HepG2 (cell line): ENCODE results near the gene POLR2H. TPM values are rescaled to one million over a fixed set of nuclear protein-coding genes. Genes with fewer than 3 reads are reported as not detected.

Source experiments
- AGO2 ChIP-seq: fragments of 200-400 bp; formaldehyde crosslinking; optimal IDR thresholded peaks from 2 replicates; pipeline ENCODE3; 2017; ENCODE audit warnings: mild to moderate bottlenecking, low read depth, low read length, moderate library complexity
- CENPT ChIP-seq: sonication (generic); formaldehyde crosslinking; IDR thresholded peaks from 2 replicates; pipeline ENCODE4 v1.8.0; 2022; ENCODE audit warnings: low read depth, mild to moderate bottlenecking, moderate library complexity, missing genetic modification reagents
- IRF2 ChIP-seq: IDR thresholded peaks from 2 replicates; pipeline ENCODE4 v1.6.1; 2018; ENCODE audit warnings: missing genetic modification reagents, missing compliant biosample characterization
- KLF15 ChIP-seq: sonication (generic); formaldehyde crosslinking; IDR thresholded peaks from 2 replicates; pipeline ENCODE4 v1.8.1; 2023; ENCODE audit warnings: borderline replicate concordance, mild to moderate bottlenecking, inconsistent platforms, missing genetic modification reagents, mixed read lengths
- MEF2D ChIP-seq: sonication (generic); formaldehyde crosslinking; IDR thresholded peaks from 2 replicates; pipeline ENCODE4 v1.5.1; 2020; ENCODE audit warnings: mild to moderate bottlenecking, missing genetic modification reagents
- MLXIP ChIP-seq: sonication (generic); formaldehyde crosslinking; IDR thresholded peaks from 2 replicates; pipeline ENCODE4 v1.9.0; 2021; ENCODE audit warnings: missing genetic modification reagents, borderline replicate concordance
- NR0B2 ChIP-seq: sonication (generic); formaldehyde crosslinking; IDR thresholded peaks from 2 replicates; pipeline ENCODE4 v1.4.0; 2020; ENCODE audit warnings: mild to moderate bottlenecking, missing genetic modification reagents
- POLR2G ChIP-seq: fragments of 200-400 bp; formaldehyde crosslinking; IDR thresholded peaks from 2 replicates; pipeline ENCODE4 v1.6.1; 2018; ENCODE audit warnings: mild to moderate bottlenecking, low read depth, low read length, moderate library complexity
- STAG1 ChIP-seq: sonication (generic); formaldehyde crosslinking; IDR thresholded peaks from 2 replicates; pipeline ENCODE4 v1.4.0; 2020; ENCODE audit warnings: missing genetic modification reagents
- UBTF ChIP-seq: sonication (generic); formaldehyde crosslinking; IDR thresholded peaks from 2 replicates; pipeline ENCODE4 v1.4.0; 2020; ENCODE audit warnings: mild to moderate bottlenecking, missing genetic modification reagents
- USF2 ChIP-seq, 2 experiments: sonication (generic) in 1 of 2; formaldehyde crosslinking in 1 of 2; IDR thresholded peaks; 2 replicates each; pipeline versions ENCODE4 v1.5.1 to v1.6.1; 2011 to 2020; ENCODE audit warnings: borderline replicate concordance in 1 of 2, low read depth in 1 of 2, low read length in 1 of 2, mild to moderate bottlenecking in 1 of 2, missing genetic modification reagents in 1 of 2, moderate library complexity in 1 of 2
- ZNF121 ChIP-seq: sonication (generic); formaldehyde crosslinking; IDR thresholded peaks from 2 replicates; pipeline ENCODE4 v1.5.0; 2020; ENCODE audit warnings: mild to moderate bottlenecking, missing genetic modification reagents
- ZNF274 ChIP-seq: sonication (generic); formaldehyde crosslinking; IDR thresholded peaks from 2 replicates; pipeline ENCODE4 v1.5.1; 2020; ENCODE audit warnings: mild to moderate bottlenecking, missing genetic modification reagents
- ZNF446 ChIP-seq: sonication (generic); formaldehyde crosslinking; IDR thresholded peaks from 2 replicates; pipeline ENCODE4 v1.5.0; 2020; ENCODE audit warnings: mild to moderate bottlenecking, missing genetic modification reagents
- ZNF512B ChIP-seq: sonication (generic); formaldehyde crosslinking; IDR thresholded peaks from 2 replicates; pipeline ENCODE4 v1.5.1; 2020; ENCODE audit warnings: missing genetic modification reagents, mild to moderate bottlenecking, borderline replicate concordance
- ZNF782 ChIP-seq: sonication (generic); formaldehyde crosslinking; IDR thresholded peaks from 2 replicates; pipeline ENCODE4 v1.4.0; 2020; ENCODE audit warnings: missing genetic modification reagents, mild to moderate bottlenecking, borderline replicate concordance
- polyA plus RNA-seq, 8 experiments: library from polyadenylated mRNA; depleted of rRNA in 3 of 8; stranded (reverse) in 7 of 8; unstranded in 1 of 8; fragments of >200 nt; fragmentation: Illumina TruSeq in 4 of 8; extraction: Trizol in 4 of 8; gene quantifications; 2 replicates each; pipeline versions ENCODE4 v1.2.1 to v1.2.3, GENCODE V29; 2011 to 2016; ENCODE audit warnings: low read depth in 4 of 8, missing spikeins in 1 of 8, mixed read lengths in 1 of 8; ENCODE audit not compliant: insufficient read depth in 1 of 8
- total RNA-seq, 5 experiments: library from RNA; depleted of rRNA; stranded (reverse); fragments of >200 nt; fragmentation: Illumina TruSeq; extraction: Trizol; gene quantifications; 2 replicates each; pipeline ENCODE4 v1.2.3, GENCODE V29; 2016; ENCODE audit warnings: low read depth in 1 of 5

The POLR2H gene
- total and polyA plus RNA-seq, 2 of the 13 experiments (the other 11 are each of a cell fraction or from before 2014, with no cell fraction given) = 118 to 194 TPM

GRCh38 chr3:184314700-184315542 lies 46.6 kb upstream of the POLR2H start (continued):
- TF ChIP-seq USF2 (IDR thresholded peaks at IDR 0.05; ENCODE audit: low read depth, low read length) (no peak), USF2 (CRISPR knock-in tag; IDR thresholded peaks at IDR 0.05; ENCODE audit: borderline replicate concordance) (no peak), STAG1 (CRISPR knock-in tag) (no peak), NR0B2 (0 out of 2 replicates have a peak, but pooled peaks have one; percentile 18), MEF2D (CRISPR knock-in tag) (0 out of 2 replicates have a peak, but pooled peaks have one; percentile 30), ZNF512B (CRISPR knock-in tag) (no peak), KLF15 (CRISPR knock-in tag) (no peak), AGO2 (peak; percentile 90), ZNF782 (CRISPR knock-in tag) (0 out of 2 replicates have a peak, but pooled peaks have one; percentile 60), MLXIP (0 out of 2 replicates have a peak, but pooled peaks have one; percentile 33), ZNF446 (peak; percentile 15; the same call in 1 of the 2 replicates), ZNF274 (CRISPR knock-in tag) (no peak), CENPT (CRISPR knock-in tag) (no peak), POLR2G (peak; percentile 12), IRF2 (peak; percentile 22; the same call in 1 of the 2 replicates), ZNF121 (CRISPR knock-in tag) (0 out of 2 replicates have a peak, but pooled peaks have one; percentile 32), UBTF (CRISPR knock-in tag) (peak; percentile 43; the same call in 1 of the 2 replicates)
